DOHH2 (cell line): ENCODE data around the gene HMCN2.

Experiments
- H3F3A ChIP-seq: fragments of 200-600 bp; sonication (generic), shearing (Covaris generic); 2 replicates; pipeline ENCODE4 v1.6.0; 2016; ENCODE audit warnings: antibody characterized with exemption, mild to moderate bottlenecking; ENCODE audit not compliant: control insufficient read depth, insufficient read depth
- H3K27ac ChIP-seq: fragments of 200-600 bp; sonication (generic); 2 replicates; pipeline ENCODE4 v1.5.1; 2014; ENCODE audit warnings: low read depth, mild to moderate bottlenecking, low read length, moderate library complexity
- H3K27me3 ChIP-seq: fragments of 200-600 bp; sonication (generic); 2 replicates; pipeline ENCODE4 v1.6.1; 2014; ENCODE audit warnings: mild to moderate bottlenecking, low read length, mixed read lengths; ENCODE audit not compliant: control insufficient read depth
- H3K36me3 ChIP-seq: fragments of 200-600 bp; sonication (generic); 2 replicates; pipeline ENCODE4 v1.6.1; 2014; ENCODE audit warnings: mild to moderate bottlenecking, low read length, moderate library complexity, mixed read lengths; ENCODE audit not compliant: control insufficient read depth
- H3K4me1 ChIP-seq: fragments of 200-600 bp; sonication (generic); 2 replicates; pipeline ENCODE4 v1.6.1; 2014; ENCODE audit warnings: mild to moderate bottlenecking, low read length, mixed read lengths; ENCODE audit not compliant: control insufficient read depth
- H3K4me2 ChIP-seq: fragments of 200-600 bp; sonication (generic); 2 replicates; pipeline ENCODE4 v1.6.0; 2014; ENCODE audit warnings: mild to moderate bottlenecking, low read length, moderate library complexity
- H3K4me3 ChIP-seq: fragments of 200-600 bp; sonication (generic); 2 replicates; pipeline ENCODE4 v1.5.1; 2014; ENCODE audit warnings: mild to moderate bottlenecking, low read length, mixed read lengths
- H3K79me2 ChIP-seq: fragments of 200-600 bp; sonication (generic); 2 replicates; pipeline ENCODE4 v1.6.1; 2014; ENCODE audit warnings: mild to moderate bottlenecking, low read length, mixed read lengths; ENCODE audit not compliant: control insufficient read depth
- H3K9me2 ChIP-seq: fragments of 200-600 bp; sonication (generic); replicated peaks from 2 replicates; pipeline ENCODE4 v1.6.1; 2014; ENCODE audit warnings: mild to moderate bottlenecking, low read length, mixed read lengths; ENCODE audit not compliant: control insufficient read depth
- H3K9me3 ChIP-seq: fragments of 200-600 bp; sonication (generic); 2 replicates; pipeline ENCODE4 v1.6.1; 2014; ENCODE audit warnings: antibody characterized with exemption, low read length, mixed read lengths; ENCODE audit not compliant: control insufficient read depth, insufficient read depth
- H4K20me1 ChIP-seq: fragments of 200-600 bp; sonication (generic); 2 replicates; pipeline ENCODE4 v1.6.0; 2014; ENCODE audit warnings: low read depth, mild to moderate bottlenecking, antibody characterized with exemption, low read length, moderate library complexity; ENCODE audit not compliant: control insufficient read depth, insufficient read depth
- CTCF ChIP-seq: fragments of 200-600 bp; sonication (generic); IDR thresholded peaks from one replicate; pipeline ENCODE4 v1.5.1; 2014; ENCODE audit warnings: antibody characterized with exemption, mild to moderate bottlenecking, low read depth, low read length; ENCODE audit not compliant: poor library complexity, severe bottlenecking
- EZH2phosphoT487 ChIP-seq: fragments of 200-600 bp; sonication (generic); IDR thresholded peaks from 2 replicates; pipeline ENCODE4 v1.6.1; 2017; ENCODE audit warnings: borderline replicate concordance, mild to moderate bottlenecking, antibody characterized with exemption, low read length, moderate library complexity, mixed read lengths

The HMCN2 gene

GRCh38 chr9:130380920-130381469 is 115.4 kb downstream of the HMCN2 start:
- no peaks in the 10 kb centered on the region for H3K9me2 ChIP-seq

GRCh38 chr9:130381660-130382059 is 116.1 kb downstream of the HMCN2 start:
- Histone ChIP-seq H3K4me1 (no peaks in the 10 kb centered on the region), H3K79me2 (no peaks in the 10 kb centered on the region), H3K36me3 (no peaks in the 10 kb centered on the region), H3K9me3 (no peaks in the 10 kb centered on the region), H3K9me2 (no peaks in the 10 kb centered on the region), H3K27ac (no peak overlapping the region), H3K27me3 (no peaks in the 10 kb centered on the region), H3F3A (no peaks in the 10 kb centered on the region), H3K4me3 (no peak overlapping the region), H4K20me1 (no peaks in the 10 kb centered on the region), H3K4me2 (no peak overlapping the region)
- TF ChIP-seq CTCF: no peak
- no peak for TF ChIP-seq EZH2phosphoT487

More at GRCh38 chr9:130380920-130381469, 115.4 kb downstream of the HMCN2 start:
- Histone ChIP-seq H3K4me1 (no peaks in the 10 kb centered on the region), H3K79me2 (no peaks in the 10 kb centered on the region), H3K27me3 (no peaks in the 10 kb centered on the region), H3K36me3 (no peaks in the 10 kb centered on the region), H3K9me3 (no peaks in the 10 kb centered on the region), H3K27ac (no peak overlapping the region), H4K20me1 (no peaks in the 10 kb centered on the region), H3F3A (no peaks in the 10 kb centered on the region), H3K4me3 (no peak overlapping the region), H3K4me2 (no peak overlapping the region)
- no peak for TF ChIP-seq EZH2phosphoT487
- no peak for TF ChIP-seq CTCF

- Histone ChIP-seq H3K4me3 (no peak overlapping the region), H3K4me2 (no peak overlapping the region), H4K20me1 (no peaks in the 10 kb centered on the region), H3K9me2 (no peaks in the 10 kb centered on the region), H3K27me3 (no peaks in the 10 kb centered on the region), H3K9me3 (no peaks in the 10 kb centered on the region), H3K4me1 (no peaks in the 10 kb centered on the region), H3F3A (no peaks in the 10 kb centered on the region), H3K27ac (no peak overlapping the region), H3K79me2 (no peaks in the 10 kb centered on the region), H3K36me3 (no peaks in the 10 kb centered on the region)
- TF ChIP-seq EZH2phosphoT487 (no peak), CTCF (no peak)
Observed at GRCh38 chr9:130382096-130382495, 116.5 kb downstream of the HMCN2 start.
